MM.1S (cell line): ENCODE measurements around the gene PIP4K2B.

Experiments used
- DNase-seq: peaks from one replicate; pipeline ENCODE4 v3.0.0-alpha.2; 2015
- H2AFZ ChIP-seq: fragments of 300-600 bp; sonication (generic); 2 replicates; pipeline ENCODE4 v1.6.0; 2016; ENCODE audit warnings: antibody characterized with exemption, low read length
- H3F3A ChIP-seq: fragments of 300-600 bp; sonication (generic); 2 replicates; pipeline ENCODE4 v1.6.1; 2016; ENCODE audit warnings: mild to moderate bottlenecking, antibody characterized with exemption, low read length, moderate library complexity, mixed read lengths; ENCODE audit not compliant: insufficient read depth
- H3K27ac ChIP-seq: fragments of 300-600 bp; sonication (generic); 2 replicates; pipeline ENCODE4 v1.5.1; 2016; ENCODE audit warnings: mild to moderate bottlenecking, low read length
- H3K27me3 ChIP-seq: fragments of 300-600 bp; sonication (generic); replicated peaks from 2 replicates; pipeline ENCODE4 v1.6.0; 2016; ENCODE audit warnings: low read length; ENCODE audit not compliant: insufficient read depth
- H3K36me3 ChIP-seq: fragments of 300-600 bp; sonication (generic); replicated peaks from 2 replicates; pipeline ENCODE4 v1.6.1; 2016; ENCODE audit warnings: mild to moderate bottlenecking, low read length, mixed read lengths; ENCODE audit not compliant: insufficient read depth
- H3K4me1 ChIP-seq: fragments of 300-600 bp; sonication (generic); 2 replicates; pipeline ENCODE4 v1.6.1; 2016; ENCODE audit warnings: low read length, mixed read lengths
- H3K4me2 ChIP-seq: fragments of 300-600 bp; sonication (generic); 2 replicates; pipeline ENCODE4 v1.6.0; 2016; ENCODE audit warnings: low read depth, low read length
- H3K4me3 ChIP-seq: fragments of 300-600 bp; sonication (generic); 2 replicates; pipeline ENCODE4 v1.5.1; 2016; ENCODE audit warnings: low read length, mixed read lengths
- H3K79me2 ChIP-seq: fragments of 300-600 bp; sonication (generic); 2 replicates; pipeline ENCODE4 v1.6.1; 2016; ENCODE audit warnings: mixed run types, low read length, mixed read lengths
- H3K9ac ChIP-seq: fragments of 300-600 bp; sonication (generic); 2 replicates; pipeline ENCODE4 v1.6.1; 2016; ENCODE audit warnings: low read length, mixed read lengths
- H3K9me2 ChIP-seq: fragments of 300-600 bp; sonication (generic); replicated peaks from 2 replicates; pipeline ENCODE4 v1.6.1; 2016; ENCODE audit warnings: mild to moderate bottlenecking, low read length, mixed read lengths; ENCODE audit not compliant: insufficient read depth
- H3K9me3 ChIP-seq: fragments of 300-600 bp; sonication (generic); replicated peaks from 2 replicates; pipeline ENCODE4 v1.6.1; 2016; ENCODE audit warnings: mild to moderate bottlenecking, low read length, mixed read lengths; ENCODE audit not compliant: insufficient read depth
- H4K20me1 ChIP-seq: fragments of 300-600 bp; sonication (generic); 2 replicates; pipeline ENCODE4 v1.6.1; 2016; ENCODE audit warnings: mild to moderate bottlenecking, low read length, moderate library complexity, mixed read lengths; ENCODE audit not compliant: insufficient read depth
- CTCF ChIP-seq: fragments of 300-600 bp; sonication (generic); IDR thresholded peaks from 2 replicates; pipeline ENCODE4 v1.5.1; 2016; ENCODE audit warnings: antibody characterized with exemption, low read length, mixed read lengths
- EZH2 ChIP-seq: fragments of 300-600 bp; sonication (generic); optimal IDR thresholded peaks from 2 replicates; pipeline ENCODE3; 2017; ENCODE audit warnings: low read depth, mild to moderate bottlenecking, antibody characterized with exemption, low read length, mixed read lengths
- EZH2phosphoT487 ChIP-seq: fragments of 300-600 bp; sonication (generic); IDR thresholded peaks from 2 replicates; pipeline ENCODE4 v1.6.1; 2018; ENCODE audit warnings: antibody characterized with exemption, low read length

PIP4K2B gene

GRCh38 chr17:38766341-38766740 lies 33.0 kb downstream of the PIP4K2B start:
- no peaks in the 10 kb centered on the region for H4K20me1 ChIP-seq
- no peak overlapping the region for H3K9ac ChIP-seq
- no peaks in the 10 kb centered on the region; the same call in 1 of the 2 replicates for H3K36me3 ChIP-seq
- H3K9me2 ChIP-seq, result no peaks in the 10 kb centered on the region
- H3K4me1 ChIP-seq, result no peaks in the 10 kb centered on the region
- H2AFZ ChIP-seq, result no peak overlapping the region
- no peak overlapping the region for H3K4me3 ChIP-seq
- TF ChIP-seq CTCF (no peak), EZH2 (no peak), EZH2phosphoT487 (no peak)
- no peak for DNase-seq
- H3K27ac ChIP-seq, result no peak overlapping the region
- H3K9me3 ChIP-seq, result no peaks in the 10 kb centered on the region
- no peak overlapping the region for H3K4me2 ChIP-seq
- H3K27me3 ChIP-seq, result no peaks in the 10 kb centered on the region
- H3F3A ChIP-seq, result peaks cover 4% of the 10 kb centered on the region; the same call in 1 of the 2 replicates
- no peaks in the 10 kb centered on the region for H3K79me2 ChIP-seq

GRCh38 chr17:38762231-38762630 lies 37.1 kb downstream of the PIP4K2B start:
- H3K4me2 ChIP-seq, result no peak overlapping the region
- no peak for TF ChIP-seq CTCF
- TF ChIP-seq EZH2phosphoT487, result no peak
- no peak for TF ChIP-seq EZH2
- peaks cover 4% of the 10 kb centered on the region; the same call in 1 of the 2 replicates for H3F3A ChIP-seq

GRCh38 chr17:38761612-38762011 lies 37.7 kb downstream of the PIP4K2B start:
- H3K4me3 ChIP-seq, result no peak overlapping the region
- no peaks in the 10 kb centered on the region for H3K9me3 ChIP-seq
- TF ChIP-seq EZH2 (no peak), CTCF (peak; percentile 35)
- no peaks in the 10 kb centered on the region for H4K20me1 ChIP-seq
- H3K9me2 ChIP-seq, result no peaks in the 10 kb centered on the region
- peaks cover 4% of the 10 kb centered on the region; the same call in 1 of the 2 replicates for H3K36me3 ChIP-seq
- no peaks in the 10 kb centered on the region for H3K27me3 ChIP-seq
- no peaks in the 10 kb centered on the region for H3K4me1 ChIP-seq
- DNase-seq, result no peak
- no peak overlapping the region for H2AFZ ChIP-seq
- no peak overlapping the region for H3K9ac ChIP-seq
- no peak overlapping the region for H3K4me2 ChIP-seq
- no peak overlapping the region for H3K27ac ChIP-seq
- peaks cover 4% of the 10 kb centered on the region; the same call in 1 of the 2 replicates for H3F3A ChIP-seq
- peaks cover 16% of the 10 kb centered on the region for H3K79me2 ChIP-seq

More at GRCh38 chr17:38762231-38762630, 37.1 kb downstream of the PIP4K2B start:
- H2AFZ ChIP-seq, result no peak overlapping the region
- no peaks in the 10 kb centered on the region for H3K9me2 ChIP-seq
- no peaks in the 10 kb centered on the region for H3K9me3 ChIP-seq
- peaks cover 4% of the 10 kb centered on the region; the same call in 1 of the 2 replicates for H3K36me3 ChIP-seq
- H3K9ac ChIP-seq, result no peak overlapping the region
- H3K4me3 ChIP-seq, result no peak overlapping the region
- DNase-seq, result no peak
- H3K27me3 ChIP-seq, result no peaks in the 10 kb centered on the region
- H3K27ac ChIP-seq, result no peak overlapping the region
- no peaks in the 10 kb centered on the region for H3K4me1 ChIP-seq
- H3K79me2 ChIP-seq, result peaks cover 13% of the 10 kb centered on the region
- H4K20me1 ChIP-seq, result no peaks in the 10 kb centered on the region
